NCI-H526 treated with DMSO at 0.1 percent for 48 hours (cell line): ENCODE results near the gene CACNA2D4.
A peak's percentile ranks its signal among the peaks of the same experiment; 100 is the strongest.

Source experiments
- DNase-seq: peaks from one replicate; lab custom pipeline; 2025; lab: John Stamatoyannopoulos, UW

CACNA2D4 gene

DNA sequence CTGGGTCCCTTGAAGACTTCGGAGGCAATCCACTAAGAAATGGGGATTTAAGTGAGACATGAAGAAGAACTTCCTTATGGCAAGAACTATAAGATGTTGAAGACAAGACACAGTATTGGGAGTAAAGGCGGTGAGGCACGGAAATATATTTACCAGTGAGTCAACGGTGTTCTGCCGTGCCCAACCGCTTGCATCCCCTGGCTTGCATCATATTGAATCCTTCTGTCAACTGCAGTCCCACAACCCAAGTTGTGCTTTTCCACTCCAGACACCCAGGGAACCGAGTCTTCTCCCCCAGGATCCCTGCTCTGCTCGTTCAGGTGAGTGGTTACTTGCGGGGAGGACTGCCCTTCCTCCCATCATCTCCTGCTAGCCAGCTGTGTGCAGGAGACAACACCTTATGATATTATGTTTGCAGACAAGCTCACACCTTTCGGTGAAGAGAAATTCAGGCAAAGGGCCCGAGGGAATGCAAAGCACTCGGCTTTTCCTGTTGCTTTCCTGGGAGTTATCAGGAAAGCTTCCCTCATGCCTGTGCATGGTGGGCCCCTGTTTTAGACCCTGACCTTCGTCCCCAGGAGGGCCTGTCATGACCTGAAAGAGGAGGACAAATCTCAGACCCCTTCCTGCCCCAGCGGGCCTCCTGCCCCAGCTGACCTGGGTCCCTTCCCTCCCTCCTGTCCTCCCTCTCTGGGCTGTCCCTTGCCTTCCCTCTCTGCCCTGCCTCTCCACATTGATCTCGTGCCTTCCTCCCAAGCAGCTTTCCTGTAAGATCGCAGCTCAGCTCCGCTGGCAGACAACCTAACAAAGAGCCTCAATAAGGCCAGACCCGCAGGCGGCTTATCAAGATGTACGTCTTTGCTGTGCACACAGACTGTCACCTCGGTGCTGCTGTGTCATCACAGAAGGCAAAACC is 102.4 kb downstream of the CACNA2D4 start:
- DNase-seq = no peak

DNA sequence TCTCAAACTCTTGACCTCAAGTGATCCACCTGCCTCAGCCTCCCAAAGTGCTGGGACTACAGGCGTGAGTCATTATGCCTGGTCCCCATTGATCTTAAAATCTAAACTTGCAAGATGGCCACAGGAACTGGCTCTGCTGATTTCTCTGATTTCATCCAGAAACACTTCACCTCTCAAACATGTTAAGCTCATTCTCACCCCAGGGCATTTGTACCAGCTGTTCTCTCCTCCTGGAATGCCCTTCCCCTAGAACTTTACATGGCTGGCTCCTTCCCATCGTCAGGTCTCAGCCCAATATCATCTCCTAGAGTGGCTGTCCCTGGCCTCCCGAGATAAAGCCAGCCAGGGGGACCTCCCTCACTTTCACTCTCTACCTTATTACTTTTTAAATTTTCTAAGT is 103.3 kb downstream of the CACNA2D4 start:
- no peak for DNase-seq

DNA sequence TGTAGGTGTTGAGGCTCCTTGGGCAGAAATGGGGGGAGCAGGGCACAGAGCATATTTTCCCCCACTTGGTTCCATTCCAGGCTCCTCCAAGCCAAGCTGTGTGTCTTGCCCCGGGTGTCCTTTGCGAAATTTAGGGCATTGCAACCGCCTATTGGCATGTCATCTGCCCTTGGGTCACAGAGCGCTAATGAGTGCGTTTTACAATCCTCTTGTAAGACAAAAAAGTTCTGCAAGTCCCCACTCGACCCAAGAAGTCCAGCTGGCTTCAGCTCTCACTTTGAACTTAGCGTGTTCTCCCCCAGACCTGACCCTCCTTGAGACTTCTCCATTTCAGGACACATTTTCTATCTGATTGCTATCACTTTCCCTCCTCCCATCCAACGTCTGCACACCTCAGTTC is 104.2 kb downstream of the CACNA2D4 start:
- DNase-seq = no peak

- DNase-seq = no peak
Measured at GRCh38 chr12:1812650-1813302, 105.7 kb downstream of the CACNA2D4 start.

- no peak for DNase-seq
Measured at GRCh38 chr12:1811948-1812291, 106.5 kb downstream of the CACNA2D4 start.

DNA sequence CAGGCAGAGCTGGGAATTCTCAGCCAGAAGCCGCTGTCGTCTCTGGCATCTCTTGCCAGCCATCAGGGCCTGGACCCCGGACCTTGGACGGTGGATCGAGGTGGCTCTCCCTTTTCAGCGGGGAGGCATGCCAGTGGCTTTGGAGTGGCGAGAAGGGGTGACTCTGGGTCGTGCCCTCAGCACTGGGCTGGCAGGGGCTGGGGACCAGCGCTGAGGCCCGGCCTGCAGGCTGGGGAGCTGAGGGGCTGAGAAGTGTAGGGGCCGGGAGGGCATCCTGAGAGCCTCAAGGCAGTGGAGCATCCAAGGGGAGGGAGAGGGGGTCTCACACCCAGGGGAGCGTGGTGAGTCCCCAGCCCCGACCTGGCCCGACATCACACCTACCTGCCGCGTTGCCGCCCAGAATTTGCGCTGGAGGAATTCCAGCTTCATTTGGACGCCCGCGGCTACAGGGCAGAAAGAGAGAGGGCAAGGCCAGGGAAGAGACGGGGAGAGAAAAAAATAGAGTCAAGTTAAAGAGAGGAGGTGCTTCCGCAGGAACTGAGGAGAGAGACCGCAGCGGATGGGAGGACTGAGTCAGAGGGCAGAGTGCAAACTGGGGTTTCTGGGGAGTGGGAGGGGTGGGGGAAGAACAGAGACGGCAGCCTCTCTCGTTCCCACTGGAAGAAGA is 107.0 kb downstream of the CACNA2D4 start:
- DNase-seq = no peak

DNA sequence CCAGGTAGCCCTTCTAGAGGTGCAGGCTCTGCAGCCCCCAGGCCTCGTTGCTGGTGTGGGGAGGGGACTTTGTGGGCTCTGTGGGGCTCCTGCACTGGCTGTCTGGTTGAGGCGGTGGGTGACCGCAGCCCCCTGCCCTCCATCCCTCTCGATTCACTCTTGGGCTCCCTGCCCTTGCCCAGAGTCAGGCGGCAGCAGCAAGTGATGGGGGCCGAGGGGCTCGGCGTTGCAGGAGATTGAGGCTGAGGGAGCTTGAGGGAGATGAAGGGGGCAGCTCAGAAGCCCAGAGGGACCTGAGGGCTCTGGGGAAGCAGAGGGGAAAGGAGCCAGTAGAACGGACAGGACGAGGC is 107.5 kb downstream of the CACNA2D4 start:
- DNase-seq = no peak

DNA sequence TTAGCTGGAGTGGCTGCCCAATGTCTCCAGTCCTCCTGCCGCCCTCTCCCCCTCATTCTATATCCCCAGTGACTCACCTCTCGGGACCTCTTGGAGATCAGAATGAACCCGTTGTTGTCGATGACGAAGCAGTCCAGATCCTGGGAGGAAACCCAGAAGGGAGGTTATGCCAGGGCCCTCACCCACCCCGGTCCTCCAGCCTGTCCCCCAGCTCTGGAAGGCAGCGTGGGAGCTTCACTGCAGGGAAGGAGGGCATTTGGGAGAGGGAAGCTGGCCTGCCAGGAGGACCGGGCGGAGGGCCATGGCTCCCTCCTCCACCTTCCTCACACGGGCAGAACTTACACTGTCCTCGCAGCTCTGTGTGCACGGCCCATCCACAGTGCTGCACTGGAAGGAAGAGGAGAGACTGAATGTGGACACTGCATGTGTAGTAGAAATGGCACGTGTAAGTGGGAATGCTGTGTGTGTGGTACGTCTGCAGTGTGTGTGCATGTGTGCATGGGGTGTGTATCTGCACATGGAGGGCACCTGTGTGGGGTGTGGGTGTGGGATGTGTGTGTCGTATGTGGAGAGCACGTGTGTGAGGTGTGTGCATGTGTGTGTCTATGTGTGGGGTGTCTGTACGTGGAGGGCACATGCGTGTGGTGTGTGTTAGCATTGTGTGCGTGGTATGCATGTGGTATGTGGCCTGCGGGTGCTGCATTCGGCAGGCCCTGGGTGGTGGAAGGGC is 108.1 kb downstream of the CACNA2D4 start:
- no peak for DNase-seq

GRCh38 chr12:1809591-1810190 is 108.8 kb downstream of the CACNA2D4 start:
- DNase-seq = no peak

GRCh38 chr12:1808798-1809480 is 109.5 kb downstream of the CACNA2D4 start:
- DNase-seq = no peak

GRCh38 chr12:1808036-1808797 is 110.2 kb downstream of the CACNA2D4 start:
- DNase-seq = no peak

DNA sequence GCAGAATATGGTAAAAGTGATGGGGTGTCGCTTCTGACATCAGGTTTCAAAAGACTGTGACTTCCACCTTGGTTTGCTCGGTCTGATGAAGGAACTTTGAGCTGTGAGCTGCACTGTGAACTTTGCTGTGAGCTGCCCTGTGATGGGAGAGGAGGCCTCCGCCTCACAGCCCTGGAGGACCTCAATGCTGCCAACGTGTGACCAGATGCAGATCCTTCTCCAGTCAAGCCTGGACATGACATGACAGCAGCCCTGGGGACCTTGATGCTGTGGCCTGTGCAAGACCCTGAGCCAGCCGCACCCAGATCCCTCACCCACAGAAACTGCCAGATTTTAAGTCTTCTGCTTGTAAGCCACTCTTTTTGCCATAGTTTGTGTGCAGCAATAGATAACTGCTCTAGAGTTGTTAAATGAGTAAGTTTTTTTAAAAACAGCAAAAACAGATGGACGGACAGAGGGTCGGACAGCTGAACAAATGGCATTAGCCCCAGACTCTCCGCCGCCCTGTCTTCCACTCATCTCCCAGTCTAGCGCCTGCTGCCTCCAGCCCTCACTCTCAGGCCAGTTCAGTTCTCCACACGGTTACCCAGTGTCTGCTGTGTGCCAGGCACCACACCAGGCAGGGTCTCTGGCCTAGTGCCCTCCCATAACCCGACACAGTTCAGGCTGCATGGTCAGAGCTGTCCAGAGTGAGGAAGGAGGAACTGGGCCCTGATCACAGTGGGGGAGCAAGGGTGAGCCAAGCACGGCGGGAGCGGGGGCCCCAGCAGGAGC is 111.2 kb downstream of the CACNA2D4 start:
- no peak for DNase-seq

- DNase-seq = no peak
Measured at GRCh38 chr12:1806301-1807086, 112.0 kb downstream of the CACNA2D4 start.

GRCh38 chr12:1805441-1806081 is 112.9 kb downstream of the CACNA2D4 start:
- DNase-seq = no peak

DNA sequence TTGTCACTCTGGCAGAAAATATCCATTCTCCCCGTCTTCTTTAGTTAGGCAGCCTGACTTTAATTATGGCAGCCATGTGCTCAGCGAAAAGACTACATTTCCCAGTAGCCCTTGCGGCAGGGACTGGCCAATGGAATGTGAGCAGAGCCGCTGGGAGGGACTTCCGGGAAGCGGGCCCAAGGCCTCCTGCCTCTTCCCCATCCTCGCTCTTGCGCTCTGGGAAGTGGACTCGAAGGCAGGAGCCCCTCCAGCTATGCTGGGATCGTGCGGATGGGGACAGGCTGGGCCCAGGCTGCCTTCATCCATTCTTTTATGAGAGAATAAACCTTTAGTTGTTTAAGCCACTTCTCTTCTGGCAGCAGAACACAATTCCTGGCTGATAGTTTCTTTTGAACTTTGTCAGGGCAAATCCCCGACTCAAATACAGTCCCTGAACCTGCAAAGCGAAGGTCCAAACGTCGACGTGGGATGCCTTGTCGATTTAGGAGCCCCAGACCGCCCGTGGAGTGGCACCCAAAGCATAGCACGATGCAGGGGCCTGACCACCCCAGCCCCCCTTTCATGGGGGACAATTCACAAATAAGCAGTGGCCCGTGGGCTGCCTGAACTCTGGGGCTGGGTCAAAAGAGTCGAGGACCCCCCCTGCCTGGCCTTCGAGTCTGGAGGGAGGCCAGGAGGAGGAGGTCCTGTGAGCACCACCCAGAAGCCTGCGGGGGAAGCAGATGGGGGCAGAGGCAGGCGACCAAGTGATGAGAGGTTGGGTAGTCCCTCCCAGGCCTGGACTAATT is 113.7 kb downstream of the CACNA2D4 start:
- peak; percentile 71 for DNase-seq

GRCh38 chr12:1803736-1804135 is 114.7 kb downstream of the CACNA2D4 start:
- peak; percentile 13 for DNase-seq

- DNase-seq = no peak
Measured at GRCh38 chr12:1801303-1801975, 117.0 kb downstream of the CACNA2D4 start.
